Measurements from ENCODE around the gene EFHC1. TPM values are rescaled to one million over a fixed set of nuclear protein-coding genes. Genes with fewer than 3 reads are reported as not detected.

The EFHC1 gene
- total and polyA plus RNA-seq, 10 donors, result 9.3 to 40.3 (median 16.8) TPM

- peak overlapping the region in 3 of 8 donors; percentile 19 to 43 (median 41) for H3K27ac ChIP-seq
- H3K36me3 ChIP-seq, result no peaks in the 10 kb centered on the region
- no peaks in the 10 kb centered on the region for H3K27me3 ChIP-seq (replicated peaks in 1 of 7)
- TF ChIP-seq POLR2A (IDR thresholded peaks at IDR 0.05), result no peak
- H3K9me3 ChIP-seq, result no peaks in the 10 kb centered on the region
- peaks cover 6 to 45% (median 33%) of the 10 kb centered on the region in 6 donors for H3K4me1 ChIP-seq
- DNase-seq, result no peak
- H3K4me3 ChIP-seq, result no peak overlapping the region
- intact Hi-C loops (cut with DNase I; ENCODE audit: low total_unique reads), result loop anchor here (2.0 kb wide), 1 partner anchor 247 kb away; no protein-coding TSS in a partner anchor
- WGBS, 5 donors, result 35 to 49% (median 41%) methylated on average over 6 of the region's 6 CpGs
These were observed 4.1 kb upstream of the EFHC1 start for GRCh38 chr6:52415917-52416628.

DNA sequence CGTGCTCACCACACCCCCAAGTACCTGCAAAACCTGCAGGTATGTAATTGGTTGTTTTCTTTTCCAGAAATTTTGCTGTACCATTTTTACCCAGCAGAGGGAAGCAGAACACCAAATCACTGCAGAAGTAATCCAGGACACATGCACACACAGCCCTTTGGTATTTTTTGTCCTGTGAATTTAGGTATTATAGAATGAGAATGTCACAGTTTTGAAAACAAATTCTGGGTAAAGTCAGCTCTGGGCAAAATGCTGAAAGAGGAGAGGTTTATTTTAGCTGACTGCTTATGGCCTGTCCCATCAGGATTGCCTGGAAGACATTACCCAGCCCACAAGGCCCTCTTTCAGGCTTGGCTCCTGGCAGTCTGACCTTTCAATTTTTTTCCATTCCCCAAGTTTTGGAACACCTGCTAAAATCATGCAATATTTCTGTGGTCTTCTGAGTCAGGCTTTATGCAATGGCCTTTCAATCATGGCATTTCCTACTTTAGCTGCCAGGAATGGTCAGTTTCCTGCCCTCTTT is 3.5 kb upstream of the EFHC1 start:
- intact Hi-C loops (cut with DNase I; ENCODE audit: low total_unique reads), result loop anchor here (2.0 kb wide), 1 partner anchor 246 kb away; no protein-coding TSS in a partner anchor
- WGBS, 5 donors, result 0 to 5% (median 2%) methylated on average over 1 of the region's 1 CpG
- TF ChIP-seq POLR2AphosphoS5 (IDR thresholded peaks at IDR 0.05) (no peak), POLR2A (IDR thresholded peaks at IDR 0.05) (no peak)
- TF ChIP-seq, protein P1, sequence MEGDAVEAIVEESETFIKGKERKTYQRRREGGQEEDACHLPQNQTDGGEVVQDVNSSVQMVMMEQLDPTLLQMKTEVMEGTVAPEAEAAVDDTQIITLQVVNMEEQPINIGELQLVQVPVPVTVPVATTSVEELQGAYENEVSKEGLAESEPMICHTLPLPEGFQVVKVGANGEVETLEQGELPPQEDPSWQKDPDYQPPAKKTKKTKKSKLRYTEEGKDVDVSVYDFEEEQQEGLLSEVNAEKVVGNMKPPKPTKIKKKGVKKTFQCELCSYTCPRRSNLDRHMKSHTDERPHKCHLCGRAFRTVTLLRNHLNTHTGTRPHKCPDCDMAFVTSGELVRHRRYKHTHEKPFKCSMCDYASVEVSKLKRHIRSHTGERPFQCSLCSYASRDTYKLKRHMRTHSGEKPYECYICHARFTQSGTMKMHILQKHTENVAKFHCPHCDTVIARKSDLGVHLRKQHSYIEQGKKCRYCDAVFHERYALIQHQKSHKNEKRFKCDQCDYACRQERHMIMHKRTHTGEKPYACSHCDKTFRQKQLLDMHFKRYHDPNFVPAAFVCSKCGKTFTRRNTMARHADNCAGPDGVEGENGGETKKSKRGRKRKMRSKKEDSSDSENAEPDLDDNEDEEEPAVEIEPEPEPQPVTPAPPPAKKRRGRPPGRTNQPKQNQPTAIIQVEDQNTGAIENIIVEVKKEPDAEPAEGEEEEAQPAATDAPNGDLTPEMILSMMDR (IDR thresholded peaks at IDR 0.05 in 8 of 11, conservative IDR thresholded peaks at IDR 0.05 in 3 of 11), result peak; percentile 40 to 81 (median 74)
- H3K9me3 ChIP-seq, result no peaks in the 10 kb centered on the region
- H3K4me1 ChIP-seq, result peaks cover 6 to 51% (median 36%) of the 10 kb centered on the region in 6 donors
- no peak for DNase-seq
- H3K27ac ChIP-seq, result peak overlapping the region in 3 of 8 donors; percentile 6 to 43 (median 41)
- H3K4me3 ChIP-seq, result no peak overlapping the region
- H3K27me3 ChIP-seq (replicated peaks in 1 of 7), result no peaks in the 10 kb centered on the region
- no peaks in the 10 kb centered on the region for H3K36me3 ChIP-seq

DNA sequence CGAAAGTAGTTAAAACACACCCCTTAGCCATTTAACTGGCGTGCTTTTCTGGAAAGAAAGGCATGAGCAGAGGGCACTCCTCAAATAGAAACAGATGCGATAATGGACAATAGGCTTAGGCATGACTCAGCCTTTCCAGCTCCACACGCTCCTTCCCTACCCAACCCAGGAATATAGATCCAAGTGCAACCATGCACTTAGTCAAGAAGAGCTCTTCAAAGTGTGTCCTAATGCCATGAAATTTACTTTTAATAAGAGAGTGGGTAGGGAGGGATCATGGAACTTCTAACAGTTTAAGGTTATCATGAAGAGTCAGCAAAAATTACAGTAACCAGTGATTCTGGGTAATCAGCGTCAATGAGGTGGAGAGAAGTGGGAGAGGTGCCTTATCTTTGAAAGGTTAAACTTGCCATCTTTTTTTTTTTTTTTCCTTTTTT is 2.4 kb upstream of the EFHC1 start:
- 84 to 92% (median 89%) methylated on average over 5 of the region's 5 CpGs for WGBS, 5 donors

GRCh38 chr6:52418606-52419005 is 1.5 kb upstream of the EFHC1 start:
- no peak for DNase-seq
- no peak for TF ChIP-seq POLR2AphosphoS5 (IDR thresholded peaks at IDR 0.05)
- TF ChIP-seq, protein P1 (IDR thresholded peaks at IDR 0.05 in 8 of 11, conservative IDR thresholded peaks at IDR 0.05 in 3 of 11), result no peak
- TF ChIP-seq POLR2A (IDR thresholded peaks at IDR 0.05), result no peak
- 58 to 69% (median 63%) methylated on average over 2 of the region's 2 CpGs for WGBS, 5 donors
- no peaks in the 10 kb centered on the region for H3K9me3 ChIP-seq
- H3K27ac ChIP-seq, result no peak overlapping the region
- no peaks in the 10 kb centered on the region for H3K36me3 ChIP-seq
- peaks cover 6 to 51% (median 36%) of the 10 kb centered on the region in 6 donors for H3K4me1 ChIP-seq
- intact Hi-C loops (cut with DNase I; ENCODE audit: low total_unique reads), result no loop called here
- no peak overlapping the region for H3K4me3 ChIP-seq
- no peaks in the 10 kb centered on the region for H3K27me3 ChIP-seq (replicated peaks in 1 of 7)

More for the DNA sequence above, 2.4 kb upstream of the EFHC1 start:
- TF ChIP-seq POLR2AphosphoS5 (IDR thresholded peaks at IDR 0.05) (no peak), POLR2A (IDR thresholded peaks at IDR 0.05) (no peak)
- TF ChIP-seq, protein P1 (IDR thresholded peaks at IDR 0.05 in 8 of 11, conservative IDR thresholded peaks at IDR 0.05 in 3 of 11), result no peak
- Histone ChIP-seq H3K27ac (no peak overlapping the region), H3K4me3 (no peak overlapping the region), H3K36me3 (no peaks in the 10 kb centered on the region), H3K9me3 (no peaks in the 10 kb centered on the region), H3K27me3 (replicated peaks in 1 of 7) (no peaks in the 10 kb centered on the region), H3K4me1 (peaks cover 6 to 51% (median 36%) of the 10 kb centered on the region in 6 donors)
- no peak for DNase-seq
- intact Hi-C loops (cut with DNase I; ENCODE audit: low total_unique reads), result loop anchor here (2.0 kb wide), 1 partner anchor 245 kb away; no protein-coding TSS in a partner anchor
